KOPT-K1 (cell line): ENCODE data around the gene BRS3.

Experiments used
- H3K27ac ChIP-seq: fragments of 200-600 bp; sonication (generic); 2 replicates; pipeline ENCODE4 v1.5.1; 2016; ENCODE audit warnings: antibody characterized with exemption, mild to moderate bottlenecking, low read depth, low read length; ENCODE audit not compliant: poor library complexity, severe bottlenecking
- H3K36me3 ChIP-seq: fragments of 200-600 bp; sonication (generic); 2 replicates; pipeline ENCODE4 v1.5.1; 2017; ENCODE audit warnings: antibody characterized with exemption, mild to moderate bottlenecking, low read length, moderate library complexity; ENCODE audit not compliant: insufficient read depth
- H3K9me3 ChIP-seq: fragments of 200-600 bp; sonication (generic); 2 replicates; pipeline ENCODE4 v1.5.1; 2017; ENCODE audit warnings: antibody characterized with exemption, low read length, mild to moderate bottlenecking; ENCODE audit not compliant: insufficient read depth, poor library complexity, severe bottlenecking

Gene BRS3

GRCh38 chrX:136528645-136529315, 41.0 kb downstream of the BRS3 start:
- no peaks in the 10 kb centered on the region for H3K36me3 ChIP-seq
- H3K27ac ChIP-seq: no peak overlapping the region
- no peaks in the 10 kb centered on the region for H3K9me3 ChIP-seq

- Histone ChIP-seq H3K36me3 (no peaks in the 10 kb centered on the region), H3K9me3 (no peaks in the 10 kb centered on the region), H3K27ac (no peak overlapping the region)
Measured at GRCh38 chrX:136529795-136530194, 42.0 kb downstream of the BRS3 start.

DNA sequence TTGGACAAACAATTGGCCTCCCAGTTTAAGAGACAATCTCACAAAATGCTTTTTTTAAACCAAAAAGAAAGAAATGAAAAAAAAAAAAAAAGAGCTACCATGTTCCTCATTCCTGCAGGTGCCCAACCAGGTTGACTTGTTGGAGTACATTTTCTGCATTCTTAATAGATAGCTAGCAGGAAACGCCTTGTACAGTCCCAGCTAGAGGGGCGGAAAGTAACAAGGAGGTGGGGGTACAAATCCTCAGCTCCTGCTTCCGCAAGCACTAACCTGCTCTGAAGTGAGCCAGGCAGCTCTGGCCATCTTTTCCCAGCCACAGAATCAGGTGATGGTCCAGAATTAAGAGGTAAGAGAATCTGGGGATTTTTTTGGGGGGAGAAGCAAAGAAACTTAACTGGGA, 44.2 kb downstream of the BRS3 start, which contains the start of gene VGLL1:
Gene VGLL1, plus strand, starts transcription at position 265 of the 400 bp plus-strand sequence. CDS start 3,806 bp downstream, outside the sequence.
- Histone ChIP-seq H3K36me3 (no peaks in the 10 kb centered on the region), H3K27ac (no peak within 1 kb of the TSS), H3K9me3 (no peaks in the 10 kb centered on the region)

- H3K27ac ChIP-seq: no peak overlapping the region
- no peaks in the 10 kb centered on the region for H3K9me3 ChIP-seq
- H3K36me3 ChIP-seq: no peaks in the 10 kb centered on the region
Measured at GRCh38 chrX:136534131-136534530, 46.4 kb downstream of the BRS3 start.

- no peaks in the 10 kb centered on the region for H3K36me3 ChIP-seq
- no peak overlapping the region for H3K27ac ChIP-seq
- no peaks in the 10 kb centered on the region for H3K9me3 ChIP-seq
Measured at GRCh38 chrX:136538811-136539210, 51.1 kb downstream of the BRS3 start.

DNA sequence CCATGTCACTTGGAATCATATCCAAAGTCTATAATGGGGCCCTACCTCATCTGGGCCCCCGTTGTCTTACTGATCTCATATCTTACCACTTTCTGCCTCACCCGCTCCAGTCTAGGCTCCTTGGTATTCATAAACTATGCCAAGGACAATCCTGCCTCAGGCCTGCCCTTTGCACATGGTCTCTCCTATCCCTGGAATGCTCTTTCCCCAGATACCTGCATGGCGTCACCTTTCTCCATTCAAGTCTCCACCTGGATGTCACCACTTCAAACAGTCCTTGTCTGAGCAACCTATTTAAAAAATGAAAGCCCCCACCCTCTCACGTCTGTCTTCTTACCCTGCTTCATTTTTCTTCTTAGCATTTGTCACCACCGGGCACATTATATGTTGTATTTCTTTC, 52.5 kb downstream of the BRS3 start:
- no peaks in the 10 kb centered on the region for H3K9me3 ChIP-seq
- no peaks in the 10 kb centered on the region for H3K36me3 ChIP-seq
- H3K27ac ChIP-seq: no peak overlapping the region

DNA sequence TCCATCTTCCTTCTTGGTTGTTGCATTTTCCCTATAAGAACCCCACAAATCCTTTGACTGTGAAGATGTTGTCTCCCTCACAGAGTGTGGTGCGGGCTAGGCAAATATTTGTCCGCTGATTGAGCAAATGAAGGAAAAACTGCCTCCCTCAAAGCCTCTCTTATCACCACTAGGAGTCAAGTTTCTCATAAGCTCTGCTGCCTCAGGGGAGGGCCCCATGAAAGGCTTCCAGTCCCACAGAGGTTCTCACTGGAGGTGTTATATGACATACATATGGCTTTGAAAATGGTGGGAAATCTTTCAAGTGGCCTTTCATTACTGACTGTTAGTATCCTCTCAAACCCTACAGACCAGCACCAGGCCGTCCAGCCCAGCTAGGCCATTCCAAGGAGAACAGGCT, 53.5 kb downstream of the BRS3 start:
- Histone ChIP-seq H3K27ac (no peak overlapping the region), H3K9me3 (no peaks in the 10 kb centered on the region), H3K36me3 (no peaks in the 10 kb centered on the region)

DNA sequence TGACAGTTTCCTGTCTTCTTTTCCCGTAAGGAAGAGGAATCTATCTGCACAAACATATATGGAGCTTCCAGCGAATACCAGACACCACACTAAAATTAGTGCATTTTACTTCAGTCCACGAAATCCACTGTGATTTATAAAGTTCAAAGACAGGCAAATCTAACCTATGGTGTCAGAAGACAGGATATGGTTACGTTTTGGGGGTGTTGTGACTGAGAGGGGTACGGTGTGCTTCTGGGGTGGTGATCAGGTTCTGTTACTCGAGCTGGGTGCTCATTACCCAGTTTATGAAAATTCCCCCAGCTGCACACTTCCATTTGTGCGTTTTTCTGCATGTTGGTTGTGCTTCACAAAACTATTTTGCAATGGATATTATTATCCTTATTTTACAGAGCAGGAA, 54.5 kb downstream of the BRS3 start:
- Histone ChIP-seq H3K36me3 (no peaks in the 10 kb centered on the region), H3K27ac (no peak overlapping the region), H3K9me3 (no peaks in the 10 kb centered on the region)
